Measurements from ENCODE around the gene TYK2.
"Not testable (repeated sequence)": the region's sequence is repeated elsewhere in the genome, so short reads cannot be mapped to it uniquely, and the experiment has no call there.

TYK2 gene

GRCh38 chr19:10380313-10381102 lies at the start of gene TYK2:
TSS of gene TYK2 (minus strand) at chr19:10380572. CDS start at chr19:10378406, 2,166 bp downstream.
- peak; percentile 83 to 100 (median 96) for DNase-seq

GRCh38 chr19:10428996-10429381 lies 48.6 kb upstream of the TYK2 start:
- DNase-seq = no peak

- no peak for DNase-seq
These were observed 46.8 kb upstream of the TYK2 start for GRCh38 chr19:10427169-10427568.

- DNase-seq = peak in 40 of 56 donors; percentile 11 to 79 (median 36)
These were observed 43.8 kb upstream of the TYK2 start for GRCh38 chr19:10424011-10424637.

- DNase-seq = no peak
These were observed 42.5 kb upstream of the TYK2 start for GRCh38 chr19:10422846-10423245.

- no peak for DNase-seq
These were observed 41.7 kb upstream of the TYK2 start for GRCh38 chr19:10422046-10422461.

- DNase-seq = no peak
These were observed 41.1 kb upstream of the TYK2 start for GRCh38 chr19:10421240-10422045.

- peak in 9 of 56 donors; percentile 9 to 29 (median 16) for DNase-seq
These were observed 40.3 kb upstream of the TYK2 start, which contains the start of gene PDE4A for GRCh38 chr19:10420444-10421239. TSS of gene PDE4A (plus strand) at chr19:10420538. CDS start at chr19:10420765, 227 bp downstream.

GRCh38 chr19:10419646-10420443 lies 39.5 kb upstream of the TYK2 start:
- DNase-seq = peak in 31 of 56 donors; percentile 19 to 79 (median 49)

GRCh38 chr19:10419200-10419645 lies 38.9 kb upstream of the TYK2 start:
- DNase-seq = peak in 10 of 56 donors; percentile 15 to 73 (median 41)

GRCh38 chr19:10418485-10419199 lies 38.3 kb upstream of the TYK2 start:
- peak in 1 of 56 donors; percentile 16 for DNase-seq

- DNase-seq = no peak
These were observed 37.8 kb upstream of the TYK2 start for GRCh38 chr19:10418235-10418484.

GRCh38 chr19:10417541-10418234 lies 37.3 kb upstream of the TYK2 start:
- DNase-seq = no peak

- peak in 44 of 56 donors; percentile 16 to 88 (median 68) for DNase-seq
These were observed 36.2 kb upstream of the TYK2 start for GRCh38 chr19:10416380-10417257.

- DNase-seq = no peak
These were observed 35.7 kb upstream of the TYK2 start for GRCh38 chr19:10416083-10416379.

- no peak for DNase-seq
These were observed 32.0 kb upstream of the TYK2 start for GRCh38 chr19:10412257-10412977.

GRCh38 chr19:10411224-10411623 lies 30.9 kb upstream of the TYK2 start:
- not testable (repeated sequence) for DNase-seq

All from amygdala (tissue), 56 donors.